Measurements from ENCODE around the gene GKN2. TPM values are rescaled to one million over a fixed set of nuclear protein-coding genes. Genes with fewer than 3 reads are reported as not detected.

Gene GKN2
- total RNA-seq, 2 experiments from 2014 or later = not detected

- Histone ChIP-seq H2AFZ (ENCODE audit: low read length) (no peak overlapping the region), H3K79me2 (ENCODE audit: insufficient read depth, low read depth, low read length) (no peaks in the 10 kb centered on the region), H3K4me2 (ENCODE audit: low read length) (no peak overlapping the region), H3K4me1 (ENCODE audit: insufficient read depth, low read length, poor library complexity, severe bottlenecking) (peaks cover 4% of the 10 kb centered on the region), H3K9me3 (ENCODE audit: low read length) (no peaks in the 10 kb centered on the region), H3K27ac (ENCODE audit: low read depth, low read length, poor library complexity, severe bottlenecking) (no peak overlapping the region), H3K36me3 (ENCODE audit: insufficient read depth, low read length) (no peaks in the 10 kb centered on the region), H3K4me3 (ENCODE audit: low read depth, low read length, poor library complexity, severe bottlenecking) (no peak overlapping the region), H3K9me2 (ENCODE audit: insufficient read depth, low read length) (no peaks in the 10 kb centered on the region), H4K20me1 (ENCODE audit: insufficient read depth, low read length) (no peaks in the 10 kb centered on the region)
- DNase-seq (ENCODE audit: low spot score) = no peak
- ChIA-PET POLR2A (interaction anchor here (1.1 kb wide), 1 partner anchor 212 kb away, joined by 4 read pairs; no protein-coding TSS in a partner anchor), CTCF (ENCODE audit: unreplicated experiment) (no interaction called here)
- intact Hi-C loops (cut with micrococcal nuclease; ENCODE audit: unreplicated experiment) = loop anchor here (10.0 kb wide), 1 partner anchor 326 kb away; no protein-coding TSS in a partner anchor
- no peak for TF ChIP-seq EZH2phosphoT487 (IDR thresholded peaks at IDR 0.05; ENCODE audit: borderline replicate concordance, low read depth, low read length)
- no TSS peak for BruUV-seq (replicated peaks)
These were observed 32.1 kb downstream of the GKN2 start for GRCh38 chr2:68920481-68921170.

- DNase-seq (ENCODE audit: low spot score) = no peak
- no peak for TF ChIP-seq EZH2phosphoT487 (IDR thresholded peaks at IDR 0.05; ENCODE audit: borderline replicate concordance, low read depth, low read length)
- no peak for TF ChIP-seq CTCF (conservative IDR thresholded peaks at IDR 0.05; ENCODE audit: low read length)
- Histone ChIP-seq H3K4me1 (ENCODE audit: insufficient read depth, low read length, poor library complexity, severe bottlenecking) (no peaks in the 10 kb centered on the region), H3K9me2 (ENCODE audit: insufficient read depth, low read length) (no peaks in the 10 kb centered on the region), H3K4me3 (ENCODE audit: low read depth, low read length, poor library complexity, severe bottlenecking) (no peak overlapping the region), H2AFZ (ENCODE audit: low read length) (no peak overlapping the region), H3K27ac (ENCODE audit: low read depth, low read length, poor library complexity, severe bottlenecking) (no peak overlapping the region), H4K20me1 (ENCODE audit: insufficient read depth, low read length) (no peaks in the 10 kb centered on the region), H3K4me2 (ENCODE audit: low read length) (no peak overlapping the region), H3K79me2 (ENCODE audit: insufficient read depth, low read depth, low read length) (no peaks in the 10 kb centered on the region), H3K36me3 (ENCODE audit: insufficient read depth, low read length) (no peaks in the 10 kb centered on the region), H3K9me3 (ENCODE audit: low read length) (no peaks in the 10 kb centered on the region)
- intact Hi-C loops (cut with micrococcal nuclease; ENCODE audit: unreplicated experiment) = no loop called here
- ChIA-PET POLR2A (interaction anchor here (1.4 kb wide), 1 partner anchor 161 kb away, joined by 3 read pairs; no protein-coding TSS in a partner anchor), CTCF (ENCODE audit: unreplicated experiment) (no interaction called here)
- BruUV-seq (replicated peaks) = no TSS peak
These were observed 34.2 kb downstream of the GKN2 start for GRCh38 chr2:68918497-68918896.

GRCh38 chr2:68917034-68917718 lies 35.5 kb downstream of the GKN2 start:
- no peak overlapping the region for H3K27ac ChIP-seq (ENCODE audit: low read depth, low read length, poor library complexity, severe bottlenecking)
- H3K79me2 ChIP-seq (ENCODE audit: insufficient read depth, low read depth, low read length) = no peaks in the 10 kb centered on the region
- no peaks in the 10 kb centered on the region for H3K9me2 ChIP-seq (ENCODE audit: insufficient read depth, low read length)
- peaks cover 3% of the 10 kb centered on the region for H3K4me1 ChIP-seq (ENCODE audit: insufficient read depth, low read length, poor library complexity, severe bottlenecking)
- no peaks in the 10 kb centered on the region for H3K36me3 ChIP-seq (ENCODE audit: insufficient read depth, low read length)
- no peak overlapping the region for H2AFZ ChIP-seq (ENCODE audit: low read length)
- TF ChIP-seq CTCF (conservative IDR thresholded peaks at IDR 0.05; ENCODE audit: low read length) = no peak
- no peak for TF ChIP-seq EZH2phosphoT487 (IDR thresholded peaks at IDR 0.05; ENCODE audit: borderline replicate concordance, low read depth, low read length)
- H3K4me3 ChIP-seq (ENCODE audit: low read depth, low read length, poor library complexity, severe bottlenecking) = no peak overlapping the region
- H3K4me2 ChIP-seq (ENCODE audit: low read length) = no peak overlapping the region
- ChIA-PET CTCF (ENCODE audit: unreplicated experiment) (no interaction called here), POLR2A (interaction anchor here (1.4 kb wide), 1 partner anchor 159 kb away, joined by 3 read pairs; no protein-coding TSS in a partner anchor)
- BruUV-seq (replicated peaks) = no TSS peak
- intact Hi-C loops (cut with micrococcal nuclease; ENCODE audit: unreplicated experiment) = no loop called here
- H3K9me3 ChIP-seq (ENCODE audit: low read length) = no peaks in the 10 kb centered on the region
- H4K20me1 ChIP-seq (ENCODE audit: insufficient read depth, low read length) = no peaks in the 10 kb centered on the region
- no peak for DNase-seq (ENCODE audit: low spot score)
